Liver (tissue), 9 donors: ENCODE results near the gene XRRA1. TPM values are rescaled to one million over a fixed set of nuclear protein-coding genes. Genes with fewer than 3 reads are reported as not detected.

Experiments used
- DNase-seq: peaks from one replicate; pipeline ENCODE4 v3.0.0-alpha.2; 2017; ENCODE audit warnings: low spot score
- H3K27ac ChIP-seq, 2 donors: one replicate each; pipeline ENCODE4 v1.7.0; 2013; ENCODE audit warnings: inconsistent platforms in 2 of 2, low read length in 2 of 2, control low read depth in 1 of 2, low read depth in 1 of 2, mild to moderate bottlenecking in 1 of 2
- H3K27me3 ChIP-seq, 4 donors: one replicate each; pipeline versions ENCODE4 v1.6.1 to v1.7.0; 2013; ENCODE audit warnings: low read length in 3 of 4, inconsistent platforms in 1 of 4, mild to moderate bottlenecking in 1 of 4, moderate library complexity in 1 of 4; ENCODE audit not compliant: control insufficient read depth in 4 of 4, insufficient read depth in 4 of 4
- H3K36me3 ChIP-seq, 4 donors: one replicate each; pipeline versions ENCODE4 v1.6.1 to v1.7.0; 2013; ENCODE audit warnings: low read length in 3 of 4, mild to moderate bottlenecking in 3 of 4, low read depth in 1 of 4, moderate library complexity in 1 of 4; ENCODE audit not compliant: control insufficient read depth in 4 of 4, insufficient read depth in 3 of 4
- H3K4me1 ChIP-seq, 4 donors: one replicate each; pipeline versions ENCODE4 v1.6.1 to v1.7.0; 2013; ENCODE audit warnings: low read length in 3 of 4, mild to moderate bottlenecking in 3 of 4, moderate library complexity in 1 of 4; ENCODE audit not compliant: control insufficient read depth in 4 of 4, insufficient read depth in 4 of 4
- H3K4me3 ChIP-seq, 3 donors: one replicate each; pipeline versions ENCODE4 v1.6.1 to v1.7.0; 2013; ENCODE audit warnings: low read length in 3 of 3, control low read depth in 1 of 3, low read depth in 1 of 3, mild to moderate bottlenecking in 1 of 3
- H3K9ac ChIP-seq, 2 donors: one replicate each; pipeline ENCODE4 v1.7.0; 2013; ENCODE audit warnings: low read length in 2 of 2, mild to moderate bottlenecking in 2 of 2, moderate library complexity in 2 of 2, control low read depth in 1 of 2, low read depth in 1 of 2
- H3K9me3 ChIP-seq, 4 donors: one replicate each; pipeline versions ENCODE4 v1.6.1 to v1.7.0; 2013; ENCODE audit warnings: low read length in 3 of 4; ENCODE audit not compliant: control insufficient read depth in 4 of 4
- ATF3 ChIP-seq: IDR thresholded peaks from 2 replicates; pipeline ENCODE4 v1.6.1; 2016; ENCODE audit warnings: antibody characterized with exemption
- CTCF ChIP-seq: fragments of 150-350 bp; IDR thresholded peaks from 2 replicates; pipeline ENCODE4 v1.5.1; 2017; ENCODE audit warnings: improper control_type of control experiment, low read depth, low read length; ENCODE audit not compliant: missing input control
- EGR1 ChIP-seq, 2 donors: IDR thresholded peaks; 2 replicates each; pipeline ENCODE4 v1.6.1; 2016 to 2018; ENCODE audit warnings: antibody characterized with exemption in 2 of 2, low read depth in 2 of 2
- FOXA1 ChIP-seq: IDR thresholded peaks from 2 replicates; pipeline ENCODE4 v1.6.1; 2016; ENCODE audit warnings: antibody characterized with exemption
- FOXA2 ChIP-seq: IDR thresholded peaks from 2 replicates; pipeline ENCODE4 v1.6.1; 2016; ENCODE audit warnings: antibody characterized with exemption
- GABPA ChIP-seq, 2 donors: IDR thresholded peaks in 1 of 2; conservative IDR thresholded peaks in 1 of 2; 2 replicates each; pipeline ENCODE4 v1.6.1; 2016; ENCODE audit warnings: antibody characterized with exemption in 2 of 2, mild to moderate bottlenecking in 1 of 2, moderate library complexity in 1 of 2
- HNF4A ChIP-seq, 2 donors: conservative IDR thresholded peaks; 2 replicates each; pipeline ENCODE4 v1.6.1; 2016; ENCODE audit warnings: antibody characterized with exemption in 2 of 2, mild to moderate bottlenecking in 2 of 2
- HNF4G ChIP-seq: IDR thresholded peaks from 2 replicates; pipeline ENCODE4 v1.6.1; 2016; ENCODE audit warnings: antibody characterized with exemption
- JUND ChIP-seq, 2 donors: IDR thresholded peaks; 2 replicates each; pipeline ENCODE4 v1.6.1; 2016; ENCODE audit warnings: antibody characterized with exemption in 2 of 2
- MAX ChIP-seq: IDR thresholded peaks from 2 replicates; pipeline ENCODE4 v1.6.1; 2016; ENCODE audit warnings: antibody characterized with exemption
- RAD21 ChIP-seq, 2 donors: IDR thresholded peaks; 2 replicates each; pipeline ENCODE4 v1.6.1; 2016; ENCODE audit warnings: antibody characterized with exemption in 2 of 2, mild to moderate bottlenecking in 2 of 2
- RXRA ChIP-seq, 2 donors: IDR thresholded peaks; 2 replicates each; pipeline ENCODE4 v1.6.1; 2017 to 2018; ENCODE audit warnings: antibody characterized with exemption in 2 of 2, mild to moderate bottlenecking in 1 of 2
- SP1 ChIP-seq: IDR thresholded peaks from 2 replicates; pipeline ENCODE4 v1.6.1; 2018; ENCODE audit warnings: antibody characterized with exemption, mild to moderate bottlenecking
- TAF1 ChIP-seq: conservative IDR thresholded peaks from 2 replicates; pipeline ENCODE4 v1.6.1; 2016; ENCODE audit warnings: antibody characterized with exemption, mild to moderate bottlenecking
- ZBTB33 ChIP-seq: IDR thresholded peaks from 2 replicates; pipeline ENCODE4 v1.6.1; 2016; ENCODE audit warnings: antibody characterized with exemption
- WGBS: extraction: QIAGEN DNeasy Blood & Tissue Kit; methylation state at CpG from one replicate; pipeline ENCODE4 v1.1.7; 2013; 5-methylcytosine and 5-hydroxymethylcytosine counted together
- polyA plus RNA-seq, 2 donors: library from polyadenylated mRNA; stranded (reverse) in 1 of 2; unstranded in 1 of 2; fragments of 200-250 nt in 1 of 2; fragments of >200 nt in 1 of 2; fragmentation: Nextera tagmentation in 1 of 2; extraction: Ambion mirVana in 1 of 2; gene quantifications; one replicate each; pipeline versions ENCODE4 v1.2.1 to v1.2.3, GENCODE V29; 2013 to 2015
- total RNA-seq, 2 donors: library from RNA; depleted of rRNA; stranded (reverse); fragments of >200 nt; gene quantifications; one replicate each; pipeline ENCODE4 v1.2.3, GENCODE V29; 2014
- donor health status: healthy.
- donor health status: healthy.
- donor health status: healthy.
- donor health status: healthy.
- donor health status: healthy.

The XRRA1 gene
- total and polyA plus RNA-seq, 4 donors, result 3.8 to 11.6 (median 5.6) TPM

- H3K4me3 ChIP-seq, result no peak overlapping the region
- H3K27me3 ChIP-seq, result no peaks in the 10 kb centered on the region
- no peaks in the 10 kb centered on the region for H3K9me3 ChIP-seq
- 97% methylated on average over 13 of the region's 13 CpGs for WGBS
- TF ChIP-seq GABPA (IDR thresholded peaks at IDR 0.05 in 1 of 2, conservative IDR thresholded peaks at IDR 0.05 in 1 of 2), result no peak
- TF ChIP-seq FOXA2, result no peak
- no peak for TF ChIP-seq EGR1 (IDR thresholded peaks at IDR 0.05; ENCODE audit: low read depth in 2 of 2)
- H3K36me3 ChIP-seq, result peaks cover 3 to 37% (median 12%) of the 10 kb centered on the region in 4 donors
- no peak overlapping the region for H3K9ac ChIP-seq
- peaks cover 0 to 8% (median 1%) of the 10 kb centered on the region in 4 donors for H3K4me1 ChIP-seq
- DNase-seq, result no peak
- no peak overlapping the region for H3K27ac ChIP-seq
These were observed 105.9 kb downstream of the XRRA1 start for GRCh38 chr11:74842967-74843366.

GRCh38 chr11:74840486-74840885, 108.4 kb downstream of the XRRA1 start:
- H3K4me1 ChIP-seq, result peaks cover 0 to 8% (median 1%) of the 10 kb centered on the region in 4 donors
- 67% methylated on average over 2 of the region's 2 CpGs for WGBS
- no peak overlapping the region for H3K9ac ChIP-seq
- H3K27ac ChIP-seq, result no peak overlapping the region
- TF ChIP-seq SP1 (no peak), HNF4G (no peak), FOXA2 (no peak), GABPA (IDR thresholded peaks at IDR 0.05 in 1 of 2, conservative IDR thresholded peaks at IDR 0.05 in 1 of 2) (no peak), RAD21 (IDR thresholded peaks at IDR 0.05) (no peak), JUND (IDR thresholded peaks at IDR 0.05) (no peak), HNF4A (conservative IDR thresholded peaks at IDR 0.05) (no peak), CTCF (no peak), MAX (no peak), ZBTB33 (no peak)
- H3K4me3 ChIP-seq, result no peak overlapping the region
- H3K36me3 ChIP-seq, result peaks cover 5 to 51% (median 26%) of the 10 kb centered on the region in 4 donors
- no peaks in the 10 kb centered on the region for H3K9me3 ChIP-seq
- no peaks in the 10 kb centered on the region for H3K27me3 ChIP-seq
- DNase-seq, result no peak

GRCh38 chr11:74839971-74840370, 108.9 kb downstream of the XRRA1 start:
- Histone ChIP-seq H3K36me3 (peaks cover 5 to 56% (median 29%) of the 10 kb centered on the region in 4 donors), H3K27me3 (no peaks in the 10 kb centered on the region), H3K4me1 (peaks cover 0 to 8% (median 1%) of the 10 kb centered on the region in 4 donors), H3K9me3 (no peaks in the 10 kb centered on the region), H3K27ac (no peak overlapping the region), H3K9ac (no peak overlapping the region), H3K4me3 (no peak overlapping the region)
- WGBS, result 68% methylated on average over 2 of the region's 2 CpGs
- no peak for DNase-seq
- no peak for TF ChIP-seq MAX
- TF ChIP-seq CTCF, result no peak
- no peak for TF ChIP-seq GABPA (IDR thresholded peaks at IDR 0.05 in 1 of 2, conservative IDR thresholded peaks at IDR 0.05 in 1 of 2)
- TF ChIP-seq TAF1, result no peak
- TF ChIP-seq SP1, result no peak
- no peak for TF ChIP-seq RXRA (IDR thresholded peaks at IDR 0.05)
- no peak for TF ChIP-seq FOXA2
- no peak for TF ChIP-seq ATF3
- TF ChIP-seq EGR1 (IDR thresholded peaks at IDR 0.05; ENCODE audit: low read depth in 2 of 2), result no peak
- TF ChIP-seq FOXA1, result no peak
- no peak for TF ChIP-seq ZBTB33
